Superior temporal gyrus (tissue), 1 donor: Measurements from ENCODE around the gene ZCCHC3.
A peak's percentile ranks its signal among the peaks of the same experiment; 100 is the strongest.

Experiments used
- DNase-seq: peaks from one replicate; pipeline ENCODE4 v3.0.0-alpha.2; 2016; ENCODE audit errors: extremely low spot score

ZCCHC3 gene

DNA sequence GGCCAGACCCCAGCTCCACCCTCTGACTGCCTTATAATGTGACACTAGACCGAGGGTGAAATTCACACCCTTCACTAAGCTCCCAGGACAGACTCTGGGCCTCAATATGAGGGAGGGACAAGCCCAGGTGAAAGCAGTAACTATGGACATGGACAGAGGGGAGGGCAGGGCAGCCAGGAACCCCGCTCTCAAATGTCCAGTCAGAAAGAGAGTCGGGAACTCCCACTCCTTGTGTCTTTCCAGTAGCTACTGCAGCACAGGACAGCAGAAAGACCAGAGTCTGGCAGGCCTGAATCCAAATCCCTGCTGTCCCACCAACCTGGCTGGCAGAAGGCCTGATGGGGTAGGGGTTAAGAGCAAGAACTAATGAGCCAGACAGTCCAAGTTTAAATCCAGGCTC, 13.2 kb upstream of the ZCCHC3 start:
- DNase-seq = no peak

DNA sequence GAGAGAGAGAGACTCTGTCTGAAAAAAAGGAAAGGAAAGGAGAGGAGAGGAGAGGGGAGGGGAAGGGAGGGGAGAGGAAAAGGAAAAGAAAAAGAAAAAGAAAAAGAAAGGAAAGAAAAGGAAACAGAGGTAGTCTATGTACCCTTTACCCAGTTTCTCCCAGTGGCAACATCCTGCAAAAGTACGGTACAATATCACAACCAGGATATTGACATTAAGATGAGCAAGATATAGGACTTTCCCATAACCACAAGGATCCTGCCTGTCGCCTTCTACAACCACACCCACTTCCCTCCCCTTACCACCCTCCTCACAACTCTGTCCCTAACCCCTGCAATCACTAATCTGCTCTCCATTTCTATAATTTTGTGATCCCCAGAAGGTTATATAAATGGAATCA, 10.9 kb upstream of the ZCCHC3 start:
- no peak for DNase-seq

DNA sequence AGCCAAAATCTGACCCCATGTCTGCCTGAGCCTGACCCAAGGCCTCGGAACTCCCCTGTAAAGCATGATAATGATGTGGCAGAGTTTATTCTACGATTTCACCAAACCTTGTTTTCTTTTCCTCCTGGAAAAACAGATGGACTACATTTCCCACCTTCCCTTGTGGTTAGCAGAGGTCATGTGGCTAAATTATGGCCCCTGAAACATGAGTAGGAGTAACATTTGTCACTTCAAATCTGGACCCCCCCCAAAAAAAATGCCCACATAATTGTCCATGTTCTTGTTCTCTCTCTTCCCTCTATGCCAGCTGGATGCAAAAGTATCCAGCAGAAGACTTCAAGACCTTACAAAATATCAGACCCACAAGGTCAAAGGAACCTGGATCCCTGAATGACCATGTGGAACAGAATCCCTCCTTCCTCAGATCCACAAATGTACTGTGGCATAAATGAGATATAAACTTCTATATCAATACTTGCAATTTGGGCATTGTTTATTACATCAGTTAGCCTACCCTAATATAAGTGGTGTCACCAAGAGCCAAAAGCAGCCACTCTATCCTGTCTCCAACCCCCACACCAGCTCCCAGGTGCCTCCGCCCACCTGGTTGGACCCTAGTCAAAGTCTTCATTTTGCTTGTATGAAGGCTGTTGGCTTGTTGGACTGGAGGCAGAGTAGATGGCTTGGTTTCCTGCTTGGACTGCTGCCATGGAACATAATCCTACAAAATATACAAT, 8.2 kb upstream of the ZCCHC3 start:
- no peak for DNase-seq

DNA sequence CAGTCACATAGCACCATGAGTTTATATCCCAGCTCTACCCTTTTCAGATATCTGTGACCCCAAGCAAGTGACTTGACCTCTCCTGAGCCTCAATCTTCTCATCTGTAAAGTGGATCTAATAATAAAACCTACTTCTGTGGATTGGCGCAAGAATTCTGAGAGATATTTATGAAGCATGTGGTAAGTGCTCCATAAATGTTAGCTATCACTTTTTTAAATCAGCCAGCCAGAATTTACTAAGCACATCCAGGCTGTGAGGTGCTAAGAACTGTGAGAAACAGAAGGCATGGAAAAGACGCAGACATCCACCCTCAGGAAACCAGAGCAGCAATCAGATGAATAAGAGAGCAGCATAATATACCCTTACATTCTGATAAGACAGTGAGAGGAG, 7.7 kb upstream of the ZCCHC3 start:
- no peak for DNase-seq

DNA sequence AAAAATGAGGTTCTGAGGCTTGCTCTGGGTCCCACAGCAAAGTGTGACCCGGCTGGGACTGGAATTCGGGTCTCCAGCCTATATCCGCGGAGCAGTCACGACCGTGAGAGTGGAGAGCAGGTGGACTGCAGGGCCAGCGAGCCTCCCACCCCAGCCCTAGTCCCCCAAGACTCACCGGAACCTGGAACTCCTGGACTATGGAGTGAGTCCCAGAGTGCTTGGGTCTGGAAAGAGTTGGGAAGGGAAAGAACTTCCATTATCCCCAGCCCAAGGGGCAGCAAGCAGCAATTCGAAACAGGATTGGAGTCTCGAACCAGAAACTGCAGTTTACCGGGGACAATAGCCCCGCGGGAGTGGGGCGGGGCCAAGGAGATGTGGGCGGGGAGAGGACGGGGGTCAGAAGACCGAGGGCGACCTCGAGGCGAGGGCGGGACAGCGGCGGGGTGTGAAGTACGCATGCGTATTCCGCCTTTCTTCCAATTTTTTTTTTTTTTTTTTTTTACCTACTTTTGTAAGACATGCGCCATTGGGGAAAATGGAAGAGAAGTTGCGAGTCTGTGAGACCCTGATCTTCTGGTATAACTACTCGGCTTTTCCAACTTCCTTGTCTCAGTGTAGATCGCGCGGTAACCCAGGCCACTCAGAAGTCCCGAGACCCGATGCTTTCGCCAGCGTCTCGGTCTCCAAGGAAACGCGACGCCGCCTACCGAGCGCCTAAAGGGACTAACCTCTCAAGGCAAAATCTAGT, 7.1 kb upstream of the ZCCHC3 start, which contains the start of gene C20orf96:
TSS of gene C20orf96 (minus strand) at position 667 of the 748 bp plus-strand sequence. CDS start at position 527, 140 bp downstream.
- peak; percentile 94 for DNase-seq

DNA sequence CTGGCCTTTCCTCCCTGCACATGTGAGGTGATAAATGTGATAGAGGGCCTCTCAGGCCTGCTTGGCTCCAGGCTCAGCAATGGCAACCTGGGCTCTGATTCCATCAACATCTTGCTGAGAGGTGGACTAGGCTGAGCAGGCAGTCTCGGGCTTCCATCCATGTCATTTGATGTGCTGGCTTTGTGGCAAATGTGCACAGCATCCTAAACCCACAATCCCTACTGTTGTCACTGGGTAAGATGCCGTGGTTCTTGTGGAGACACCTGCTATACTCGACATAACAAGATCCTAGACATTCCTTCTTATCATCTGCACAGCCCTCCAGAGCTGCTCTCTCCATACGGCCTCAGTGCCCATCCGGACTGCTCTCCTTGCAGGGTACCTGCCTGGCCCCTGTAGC, 2.8 kb upstream of the ZCCHC3 start:
- no peak for DNase-seq

DNA sequence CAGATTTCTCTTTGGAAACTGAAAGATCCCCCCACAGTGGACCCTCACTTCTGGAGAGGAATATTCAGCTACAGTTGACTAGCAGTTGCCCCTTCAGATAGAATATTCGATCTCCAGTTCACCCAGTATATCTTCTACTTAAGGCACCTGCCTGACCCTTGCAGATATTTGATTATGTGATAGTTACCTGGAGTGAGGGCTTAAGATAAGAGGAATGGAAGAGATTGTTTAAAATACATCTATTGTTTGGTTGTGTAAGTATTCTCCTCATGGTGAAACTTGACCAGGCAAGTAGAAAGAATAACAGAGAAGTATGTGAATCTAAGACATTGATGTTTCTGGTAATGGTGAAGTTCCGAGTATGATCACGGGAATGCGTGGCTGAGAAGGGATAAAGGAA, 1.6 kb upstream of the ZCCHC3 start:
- no peak for DNase-seq

DNA sequence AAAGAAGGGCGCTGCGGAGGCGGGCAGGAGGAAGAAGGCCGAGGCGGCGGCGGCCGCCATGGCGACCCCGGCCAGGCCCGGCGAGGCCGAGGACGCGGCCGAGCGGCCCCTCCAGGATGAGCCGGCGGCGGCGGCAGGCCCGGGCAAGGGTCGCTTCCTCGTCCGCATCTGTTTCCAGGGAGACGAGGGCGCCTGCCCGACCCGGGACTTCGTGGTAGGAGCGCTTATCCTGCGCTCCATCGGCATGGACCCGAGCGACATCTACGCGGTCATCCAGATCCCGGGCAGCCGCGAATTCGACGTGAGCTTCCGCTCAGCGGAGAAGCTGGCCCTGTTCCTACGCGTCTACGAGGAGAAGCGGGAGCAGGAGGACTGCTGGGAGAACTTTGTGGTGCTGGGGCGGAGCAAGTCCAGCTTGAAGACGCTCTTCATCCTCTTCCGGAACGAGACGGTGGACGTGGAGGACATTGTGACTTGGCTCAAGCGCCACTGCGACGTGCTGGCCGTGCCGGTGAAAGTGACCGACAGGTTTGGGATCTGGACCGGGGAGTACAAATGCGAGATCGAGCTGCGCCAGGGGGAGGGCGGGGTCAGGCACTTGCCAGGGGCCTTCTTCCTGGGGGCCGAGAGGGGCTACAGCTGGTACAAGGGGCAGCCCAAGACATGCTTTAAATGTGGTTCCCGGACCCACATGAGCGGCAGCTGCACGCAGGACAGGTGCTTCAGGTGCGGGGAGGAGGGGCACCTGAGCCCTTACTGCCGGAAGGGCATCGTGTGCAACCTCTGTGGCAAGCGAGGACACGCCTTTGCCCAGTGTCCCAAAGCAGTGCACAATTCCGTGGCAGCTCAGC, 780 bp downstream of the ZCCHC3 start:
- peak; percentile 53 for DNase-seq

DNA sequence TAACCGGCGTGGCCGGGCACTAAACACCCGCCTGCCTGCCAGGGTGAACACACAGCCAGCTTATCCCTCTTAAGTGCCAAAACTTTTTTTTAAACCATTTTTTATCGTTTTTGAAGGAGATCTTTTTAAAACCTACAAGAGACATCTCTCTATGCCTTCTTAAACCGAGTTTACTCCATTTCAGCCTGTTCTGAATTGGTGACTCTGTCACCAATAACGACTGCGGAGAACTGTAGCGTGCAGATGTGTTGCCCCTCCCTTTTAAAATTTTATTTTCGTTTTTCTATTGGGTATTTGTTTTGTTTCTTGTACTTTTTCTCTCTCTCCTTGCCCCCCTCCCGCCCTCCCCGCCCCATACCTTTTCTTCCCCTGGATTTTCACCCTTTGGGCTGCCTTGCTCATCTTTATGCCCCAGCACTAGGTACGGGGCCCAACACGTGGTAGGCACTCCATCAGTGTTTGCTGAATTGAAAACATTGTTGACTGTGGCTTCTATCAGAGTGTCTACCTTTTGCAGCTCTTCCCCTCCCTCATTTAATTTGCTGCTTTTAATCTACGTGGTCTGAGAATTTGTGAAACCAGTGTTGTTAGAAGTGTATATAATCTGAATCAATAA, 1.5 kb downstream of the ZCCHC3 start:
- DNase-seq = peak; percentile 27

DNA sequence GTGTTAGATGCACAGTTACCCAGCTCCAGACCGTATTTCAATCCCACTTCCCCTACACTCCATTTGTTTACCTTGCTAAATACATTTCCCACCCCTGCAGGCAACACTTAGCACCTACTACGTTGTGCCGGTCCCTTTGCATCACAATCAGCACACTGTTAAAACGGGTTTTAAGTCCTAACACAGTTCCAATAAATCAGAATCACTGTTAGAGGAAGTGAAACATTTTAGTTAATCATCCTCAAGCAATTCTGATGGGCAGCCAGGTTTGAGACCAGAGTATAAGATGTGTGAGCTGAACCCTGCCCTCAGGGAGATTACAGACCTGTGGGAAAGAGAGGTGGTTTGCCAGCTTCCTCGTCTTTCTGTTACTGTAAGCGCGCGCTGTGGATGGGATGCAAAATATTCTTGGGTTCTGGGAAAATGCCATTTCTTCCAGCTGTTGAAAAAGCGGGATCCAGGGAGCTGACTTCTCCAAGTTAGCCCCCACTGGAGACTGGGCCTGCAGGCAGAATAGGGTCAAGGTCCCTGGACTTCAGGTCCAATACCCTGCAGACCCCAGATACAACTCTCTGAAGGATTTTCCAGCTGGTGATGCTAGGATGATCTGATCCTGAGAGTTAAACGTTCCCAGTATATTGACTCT, 3.1 kb downstream of the ZCCHC3 start:
- no peak for DNase-seq

DNA sequence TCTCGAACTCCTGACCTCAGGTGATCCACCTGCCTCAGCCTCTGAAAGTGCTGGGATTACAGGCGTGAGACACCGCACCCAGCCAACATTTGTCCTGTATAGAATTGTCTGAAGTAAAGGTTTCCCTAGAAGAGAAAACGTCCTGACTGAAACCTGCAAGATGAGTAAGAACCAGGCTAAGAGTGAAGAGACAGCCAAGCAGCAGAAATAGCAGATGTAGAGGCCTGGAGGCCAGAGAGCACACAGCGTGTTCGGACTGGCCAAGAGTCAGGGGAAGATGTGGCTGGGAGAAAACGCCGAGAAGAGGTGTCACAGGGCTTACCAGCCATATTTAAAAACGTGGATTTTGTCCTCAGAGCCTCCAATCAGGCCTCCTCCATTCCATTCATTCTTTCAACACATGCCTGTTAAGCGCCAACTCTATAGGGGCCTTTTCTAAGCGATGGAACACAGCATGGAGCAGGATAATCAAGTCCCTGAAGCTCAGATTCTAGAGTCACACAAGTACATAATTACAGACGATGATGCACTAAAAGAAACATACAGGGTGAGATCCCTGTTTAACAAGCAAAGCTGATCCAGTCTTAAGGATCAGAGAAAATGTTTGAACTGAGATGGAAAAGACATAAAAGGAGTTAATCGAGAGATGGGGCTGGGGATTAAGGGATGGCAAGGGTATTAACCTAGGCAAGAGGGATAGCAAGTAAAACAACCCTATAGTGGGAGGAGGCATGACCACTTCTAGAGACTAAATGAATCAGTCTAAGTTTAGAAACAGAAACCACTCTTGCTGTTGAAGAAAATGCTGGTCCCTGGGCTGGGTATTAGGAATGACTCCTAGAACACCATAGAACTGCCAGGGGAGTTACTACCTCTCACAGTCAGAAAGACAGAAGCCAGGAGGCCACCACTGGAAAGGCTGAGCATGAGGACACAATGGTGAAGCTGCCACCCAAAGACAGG, 4.8 kb downstream of the ZCCHC3 start:
- no peak for DNase-seq

DNA sequence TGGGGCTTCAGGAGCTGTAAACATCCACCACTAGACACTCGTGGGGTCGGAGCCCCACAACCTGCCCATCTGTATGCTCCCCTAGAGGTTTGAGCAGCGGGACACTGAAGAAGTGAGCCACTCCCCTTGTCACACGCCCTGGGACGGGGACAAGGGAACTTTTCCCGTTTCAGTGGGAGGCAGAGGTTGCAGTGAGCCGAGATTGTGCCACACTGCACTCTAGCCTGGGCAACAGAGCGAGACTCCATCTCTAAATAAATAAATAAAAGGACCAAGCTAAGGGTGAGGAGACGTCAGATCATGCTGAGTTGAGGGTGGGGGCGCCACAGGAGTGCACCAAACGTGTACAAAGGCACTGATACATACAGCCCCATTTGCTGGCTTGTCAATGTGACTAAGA, 8.4 kb downstream of the ZCCHC3 start:
- no peak for DNase-seq

DNA sequence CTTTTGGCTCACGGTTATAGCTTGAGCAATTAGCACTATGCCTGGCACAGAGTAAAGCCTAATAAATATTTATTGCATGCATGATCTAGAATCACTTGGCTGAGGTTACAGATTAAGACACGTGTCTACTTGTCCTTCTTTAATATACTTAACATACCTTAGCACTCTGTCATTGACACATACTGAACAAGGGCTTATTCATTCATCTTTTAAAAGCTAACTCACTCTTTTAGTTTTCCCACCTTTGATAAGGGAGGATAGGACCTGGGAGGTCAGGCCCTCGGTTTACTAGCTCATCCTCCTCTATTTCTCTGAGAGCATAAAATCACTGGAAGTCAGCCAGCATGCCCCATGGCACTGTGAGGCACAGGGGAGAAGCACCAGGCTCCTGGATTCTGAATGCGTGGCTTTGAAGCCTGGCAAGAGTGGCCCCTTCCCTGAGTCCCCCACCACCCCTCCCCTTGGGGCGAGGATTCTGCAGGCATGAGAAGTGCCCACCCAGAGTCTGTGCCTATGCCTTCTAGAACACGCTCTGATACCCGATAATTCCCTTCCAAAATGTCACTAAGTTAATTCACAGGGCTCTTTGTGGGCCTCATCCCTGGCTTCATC, 11.2 kb downstream of the ZCCHC3 start:
- no peak for DNase-seq

DNA sequence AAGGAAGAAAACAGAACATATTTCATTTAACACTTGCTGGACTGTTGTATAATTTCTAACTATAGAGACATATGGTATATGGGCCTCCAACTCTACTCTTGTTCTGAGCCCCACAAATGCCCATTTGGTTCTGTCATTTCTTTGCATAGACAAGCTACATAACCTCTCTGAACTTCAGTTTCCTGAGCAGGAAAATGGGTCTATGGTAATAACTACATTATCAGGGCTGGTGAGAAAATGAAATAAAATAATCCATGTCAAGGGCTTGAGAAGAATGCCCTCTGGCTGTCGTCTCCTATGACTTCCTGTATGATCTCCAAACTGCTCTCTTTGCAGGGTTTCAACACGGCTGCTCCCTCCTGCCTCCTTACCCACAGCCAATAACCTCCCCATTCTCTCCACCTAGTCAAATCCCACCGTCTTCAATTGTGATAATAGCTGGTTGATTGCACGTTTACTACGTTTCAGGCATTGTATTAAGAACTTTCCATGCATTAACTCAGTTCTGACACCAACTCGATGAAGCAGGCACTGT, 12.0 kb downstream of the ZCCHC3 start:
- no peak for DNase-seq

DNA sequence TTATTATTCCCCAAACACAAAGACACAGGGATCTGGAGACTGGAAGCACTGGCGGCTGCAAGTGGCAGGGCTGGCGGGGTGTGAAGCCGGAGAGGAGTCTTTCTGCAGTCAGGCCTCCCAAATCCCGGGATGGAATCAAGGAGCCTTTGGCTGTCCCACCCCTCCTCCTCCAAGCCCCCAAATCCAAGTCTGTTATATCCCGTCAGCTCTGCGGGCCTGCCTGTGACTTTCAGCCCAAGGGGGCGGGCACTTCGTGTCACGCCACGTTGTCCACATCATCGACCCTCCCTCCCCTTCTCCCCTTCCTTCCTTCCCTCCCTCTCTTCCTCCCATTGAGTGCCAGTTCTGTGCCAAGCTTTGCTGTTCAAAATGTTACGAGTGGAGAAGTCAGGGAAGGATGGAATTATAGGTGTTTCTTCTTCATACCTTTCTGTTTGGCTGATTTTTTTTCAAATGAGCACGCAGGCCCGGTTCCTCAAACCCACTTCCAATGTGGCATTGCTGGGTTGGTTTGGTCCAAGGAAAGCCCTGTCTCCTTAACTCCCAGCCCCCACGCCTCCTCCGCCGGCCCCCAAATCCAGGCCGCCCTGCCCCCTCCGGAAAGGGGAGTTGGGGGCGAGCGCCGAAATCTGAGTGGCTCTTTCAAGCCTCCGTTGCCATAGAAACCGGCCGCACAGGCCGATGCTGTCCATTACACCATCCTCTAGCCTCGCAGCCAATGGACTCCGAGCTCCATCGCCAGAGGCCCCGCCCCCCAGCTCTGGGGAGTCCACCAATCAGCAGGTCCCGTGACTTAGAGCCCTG, 12.7 kb downstream of the ZCCHC3 start:
- DNase-seq = peak; percentile 100

DNA sequence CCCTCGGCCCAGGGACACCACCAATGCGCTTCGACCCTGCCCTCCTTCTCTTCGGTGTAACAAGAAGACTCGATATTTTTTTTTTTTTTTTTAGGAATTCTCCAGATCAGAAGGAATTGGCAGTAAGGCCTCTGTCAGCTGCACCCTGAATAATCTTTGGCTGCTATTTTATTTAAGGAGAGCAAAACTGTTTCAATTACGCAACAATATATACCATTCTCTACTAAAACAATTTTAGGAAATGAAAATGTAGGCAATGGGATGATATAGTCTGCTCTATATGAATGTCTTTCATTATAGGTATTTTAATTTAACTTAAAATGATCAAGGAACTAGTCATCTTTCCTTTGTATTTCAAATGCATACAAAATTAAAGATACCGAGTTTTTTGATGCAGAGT, 13.3 kb downstream of the ZCCHC3 start:
- no peak for DNase-seq

DNA sequence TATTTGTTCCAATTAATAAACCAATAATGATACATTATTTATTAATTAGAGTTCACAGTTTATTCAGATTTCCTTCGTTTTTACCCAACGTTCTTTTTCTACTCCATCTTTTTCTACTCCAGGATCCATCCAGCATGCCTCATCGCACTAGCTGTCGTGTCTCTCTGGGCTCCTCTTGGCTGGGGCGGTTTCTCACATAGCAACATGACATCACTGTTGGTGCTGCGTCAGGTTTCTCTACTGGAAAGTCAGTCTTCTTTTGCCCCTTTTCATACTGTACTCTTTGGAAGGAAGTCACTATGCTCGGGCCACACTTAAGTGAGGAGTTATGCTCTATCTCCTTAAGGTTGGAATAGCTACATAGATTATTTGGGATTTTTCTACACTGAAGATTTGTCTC, 14.2 kb downstream of the ZCCHC3 start:
- DNase-seq = no peak

DNA sequence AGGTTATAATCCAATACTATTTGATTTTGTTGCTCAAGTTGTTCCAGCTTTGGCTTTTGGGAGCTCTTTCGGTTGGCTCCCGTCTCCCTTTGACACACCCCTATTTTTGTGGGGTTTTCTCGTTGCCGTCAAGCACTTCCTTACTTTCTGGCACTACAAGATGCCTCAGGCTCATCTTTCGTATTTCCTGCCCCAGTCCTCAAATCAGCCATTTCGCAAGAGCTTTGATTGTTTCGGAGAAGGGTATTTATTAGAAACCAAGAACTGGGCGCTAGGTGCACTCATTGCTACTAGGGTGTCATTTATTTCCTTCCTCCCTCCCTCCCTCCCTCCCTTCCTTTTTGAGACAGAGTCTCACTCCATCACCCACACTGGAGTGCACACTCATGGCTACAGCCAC, 14.7 kb downstream of the ZCCHC3 start:
- DNase-seq = no peak

DNA sequence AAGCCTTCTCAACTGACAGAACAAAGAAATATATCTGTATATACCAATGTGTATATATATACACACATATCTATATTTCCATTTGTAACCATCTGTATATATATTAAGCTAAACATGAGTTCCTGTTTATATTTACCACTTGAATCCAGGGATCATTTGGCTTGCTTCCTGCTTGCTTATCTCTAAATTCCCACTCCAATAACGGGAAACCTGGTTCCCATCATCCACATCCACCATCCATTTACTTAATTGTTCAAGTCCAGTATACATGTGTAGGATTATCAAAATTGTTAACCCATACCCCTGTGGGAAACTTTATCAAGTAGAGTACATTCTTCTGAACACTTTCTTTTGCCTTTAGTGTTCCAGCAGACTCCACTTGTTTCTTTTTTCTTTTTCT, 15.5 kb downstream of the ZCCHC3 start:
- no peak for DNase-seq
